H9 (cell line): ENCODE data around the gene OLFM1. TPM values are rescaled to one million over a fixed set of nuclear protein-coding genes. Genes with fewer than 3 reads are reported as not detected.

Experiments
- DNase-seq: peaks from one replicate; pipeline ENCODE4 v3.0.0-alpha.2; 2017
- H2AFZ ChIP-seq: one replicate; pipeline ENCODE4 v1.6.1; 2013; ENCODE audit warnings: mild to moderate bottlenecking, low read length, control low read depth, moderate library complexity
- H2AK5ac ChIP-seq: 2 replicates; pipeline ENCODE4 v1.6.1; 2013; ENCODE audit warnings: low read length, control low read depth, mixed read lengths; ENCODE audit not compliant: insufficient read length
- H2BK120ac ChIP-seq: one replicate; pipeline ENCODE4 v1.6.1; 2013; ENCODE audit warnings: low read depth, mild to moderate bottlenecking, low read length, control low read depth, inconsistent platforms; ENCODE audit not compliant: poor library complexity, severe bottlenecking
- H2BK12ac ChIP-seq: 2 replicates; pipeline ENCODE4 v1.6.1; 2013; ENCODE audit warnings: low read length, control low read depth, mixed read lengths, low read depth; ENCODE audit not compliant: insufficient read length
- H2BK15ac ChIP-seq: 2 replicates; pipeline ENCODE4 v1.6.1; 2013; ENCODE audit warnings: low read depth, low read length, control low read depth
- H2BK20ac ChIP-seq: one replicate; pipeline ENCODE4 v1.6.1; 2013; ENCODE audit warnings: low read depth, mild to moderate bottlenecking, low read length, control low read depth, inconsistent platforms; ENCODE audit not compliant: poor library complexity, severe bottlenecking
- H2BK5ac ChIP-seq: 2 replicates; pipeline ENCODE4 v1.6.1; 2013; ENCODE audit warnings: low read length, control low read depth, mixed read lengths; ENCODE audit not compliant: insufficient read length
- H3K14ac ChIP-seq: 2 replicates; pipeline ENCODE4 v1.6.1; 2013; ENCODE audit warnings: low read length, control low read depth; ENCODE audit not compliant: insufficient read depth
- H3K18ac ChIP-seq: 2 replicates; pipeline ENCODE4 v1.6.1; 2013; ENCODE audit warnings: low read depth, mild to moderate bottlenecking, mixed read lengths, low read length, control low read depth; ENCODE audit not compliant: insufficient read length
- H3K23ac ChIP-seq: 2 replicates; pipeline ENCODE4 v1.6.1; 2013; ENCODE audit warnings: low read length, control low read depth, mixed read lengths, low read depth; ENCODE audit not compliant: insufficient read length
- H3K23me2 ChIP-seq: 2 replicates; pipeline ENCODE4 v1.6.1; 2013; ENCODE audit warnings: low read depth, mild to moderate bottlenecking, mixed read lengths, low read length, control low read depth; ENCODE audit not compliant: insufficient read length, poor library complexity, severe bottlenecking
- H3K27ac ChIP-seq: 2 replicates; pipeline ENCODE4 v1.5.1; 2013; ENCODE audit warnings: low read length, control low read depth, mixed read lengths, low read depth; ENCODE audit not compliant: insufficient read length
- H3K27me3 ChIP-seq: 2 replicates; pipeline ENCODE4 v1.6.1; 2013; ENCODE audit warnings: low read length, control low read depth, inconsistent platforms; ENCODE audit not compliant: insufficient read depth
- H3K4ac ChIP-seq: 2 replicates; pipeline ENCODE4 v1.6.1; 2013; ENCODE audit warnings: low read depth, mild to moderate bottlenecking, control low read depth, inconsistent platforms, low read length, moderate library complexity
- H3K4me1 ChIP-seq: 2 replicates; pipeline ENCODE4 v1.6.1; 2013; ENCODE audit warnings: low read length, control low read depth, inconsistent platforms; ENCODE audit not compliant: insufficient read depth
- H3K4me2 ChIP-seq: 2 replicates; pipeline ENCODE4 v1.6.1; 2013; ENCODE audit warnings: low read length, control low read depth, mixed read lengths; ENCODE audit not compliant: insufficient read length, insufficient read depth
- H3K56ac ChIP-seq: 2 replicates; pipeline ENCODE4 v1.6.1; 2013; ENCODE audit warnings: low read depth, mild to moderate bottlenecking, mixed read lengths, low read length, control low read depth; ENCODE audit not compliant: insufficient read length
- H3K79me1 ChIP-seq: 2 replicates; pipeline ENCODE4 v1.6.1; 2013; ENCODE audit warnings: low read depth, mild to moderate bottlenecking, moderate library complexity, low read length, control low read depth, inconsistent platforms; ENCODE audit not compliant: insufficient read depth, poor library complexity, severe bottlenecking
- H3K79me2 ChIP-seq: 2 replicates; pipeline ENCODE4 v1.6.1; 2013; ENCODE audit warnings: low read length, control low read depth, inconsistent platforms; ENCODE audit not compliant: insufficient read depth
- H3K9ac ChIP-seq: 2 replicates; pipeline ENCODE4 v1.6.1; 2013; ENCODE audit warnings: low read length, control low read depth, mixed read lengths; ENCODE audit not compliant: insufficient read length; ENCODE audit errors: extremely low read depth
- H3K9me3 ChIP-seq: one replicate; pipeline ENCODE4 v1.6.1; 2013; ENCODE audit warnings: low read depth, low read length, inconsistent platforms; ENCODE audit not compliant: control insufficient read depth
- H3T11ph ChIP-seq: one replicate; pipeline ENCODE4 v1.6.1; 2013; ENCODE audit warnings: mild to moderate bottlenecking, low read length, control low read depth, inconsistent platforms
- H4K20me1 ChIP-seq: one replicate; pipeline ENCODE4 v1.6.1; 2013; ENCODE audit not compliant: control insufficient read depth, insufficient read length, insufficient read depth
- H4K5ac ChIP-seq: 2 replicates; pipeline ENCODE4 v1.6.1; 2013; ENCODE audit warnings: low read depth, mild to moderate bottlenecking, mixed read lengths, low read length, control low read depth; ENCODE audit not compliant: insufficient read length
- H4K8ac ChIP-seq: replicated peaks from 2 replicates; pipeline ENCODE4 v1.6.1; 2013; ENCODE audit warnings: low read length, control low read depth, mixed read lengths, low read depth; ENCODE audit not compliant: insufficient read length
- H4K91ac ChIP-seq: 2 replicates; pipeline ENCODE4 v1.6.1; 2013; ENCODE audit warnings: low read depth, mild to moderate bottlenecking, moderate library complexity, mixed read lengths, low read length, control low read depth; ENCODE audit not compliant: insufficient read length
- H3K27ac Mint-ChIP-seq, 3 experiments: 2 replicates in 2 of 3; 3 replicates in 1 of 3; pipeline ENCODE4 v1.8.0; 2020 to 2021; ENCODE audit warnings: mixed read lengths in 3 of 3, mild to moderate bottlenecking in 1 of 3, moderate library complexity in 1 of 3
- H3K27me3 Mint-ChIP-seq: 2 replicates; pipeline ENCODE4 v1.8.0; 2021; ENCODE audit warnings: low read depth, mild to moderate bottlenecking, moderate library complexity, mixed read lengths
- H3K36me3 Mint-ChIP-seq, 3 experiments: 2 replicates in 2 of 3; 3 replicates in 1 of 3; pipeline ENCODE4 v1.8.0; 2020 to 2021; ENCODE audit warnings: low read depth in 3 of 3, mixed read lengths in 3 of 3; ENCODE audit not compliant: insufficient read depth in 1 of 3
- H3K4me1 Mint-ChIP-seq, 2 experiments: 2 replicates each; pipeline ENCODE4 v1.8.0; 2020; ENCODE audit warnings: mixed read lengths in 2 of 2
- H3K4me3 Mint-ChIP-seq, 2 experiments: 2 replicates in 1 of 2; 3 replicates in 1 of 2; pipeline ENCODE4 v1.8.0; 2020 to 2021; ENCODE audit warnings: mild to moderate bottlenecking in 2 of 2, mixed read lengths in 2 of 2, moderate library complexity in 1 of 2
- H3K9me3 Mint-ChIP-seq, 2 experiments: 2 replicates in 1 of 2; 3 replicates in 1 of 2; pipeline ENCODE4 v1.8.0; 2020; ENCODE audit warnings: mild to moderate bottlenecking in 2 of 2, mixed read lengths in 2 of 2, moderate library complexity in 1 of 2
- WGBS: extraction: QIAGEN DNeasy Blood & Tissue Kit; methylation state at CpG from one replicate; pipeline ENCODE4 v1.1.7; 2013; ENCODE audit warnings: missing lambda C conversion rate, low lambda C conversion rate, mixed read lengths; ENCODE audit not compliant: insufficient read length; ENCODE audit errors: extremely low coverage; 5-methylcytosine and 5-hydroxymethylcytosine counted together
- total RNA-seq: library from RNA; stranded (reverse); gene quantifications from 2 replicates; pipeline ENCODE4 v1.2.1, GENCODE V29; 2021
- TF ChIP-seq, protein P1 (sequence below): fragments of 200-600 bp; sonication (generic); conservative IDR thresholded peaks from 3 replicates; pipeline ENCODE4 v1.8.0; 2021; ENCODE audit warnings: antibody characterized with exemption, mild to moderate bottlenecking

The OLFM1 gene
- total RNA-seq, 1 experiment from 2014 or later = 34.1 TPM

DNA sequence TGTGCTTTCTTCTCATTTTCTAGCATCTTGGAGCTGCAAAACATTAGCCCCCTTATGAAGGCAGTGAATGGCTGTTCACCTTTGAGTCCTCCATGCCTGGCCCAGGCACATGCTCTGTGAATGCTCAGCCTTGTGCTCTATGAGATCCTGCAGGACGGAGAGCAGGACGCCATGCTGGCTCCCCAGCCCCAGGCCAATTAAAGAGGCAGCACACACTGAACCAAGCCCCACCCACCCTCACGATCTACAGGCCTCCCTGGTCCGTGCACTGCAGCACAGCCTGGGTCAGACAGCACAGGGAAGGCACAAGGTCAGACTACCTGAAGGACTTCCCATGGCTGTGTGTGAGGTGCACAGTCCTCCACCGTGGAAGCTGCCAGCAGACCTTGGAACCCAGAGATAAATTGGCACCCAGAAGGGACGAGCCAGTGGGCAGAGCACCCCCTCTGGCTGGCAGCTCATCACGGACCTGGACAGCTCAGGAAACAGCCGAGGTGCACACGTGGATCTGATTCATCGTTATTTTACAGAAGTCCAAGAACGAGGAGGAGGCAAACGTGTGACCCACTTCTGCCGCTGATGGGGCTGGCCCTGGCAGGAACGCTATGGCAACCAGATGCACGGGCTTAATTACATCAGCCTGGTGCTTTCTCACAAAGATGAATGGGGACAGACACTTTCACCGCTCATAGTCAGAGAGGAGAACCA, 59.5 kb downstream of the OLFM1 start:
- Mint-ChIP-seq H3K4me1 (peaks cover 12 to 15% of the 10 kb centered on the region in 2 experiments), H3K27ac (no peak overlapping the region), H3K9me3 (peaks cover 13 to 15% of the 10 kb centered on the region in 2 experiments), H3K27me3 (peaks cover 23% of the 10 kb centered on the region), H3K4me3 (no peak overlapping the region), H3K36me3 (peaks cover 2 to 7% (median 6%) of the 10 kb centered on the region in 3 experiments; a peak in 6 of 7 replicates)
- Histone ChIP-seq H3K27me3 (no peaks in the 10 kb centered on the region), H2BK15ac (no peak overlapping the region), H3K23me2 (no peaks in the 10 kb centered on the region), H3K27ac (no peak overlapping the region), H4K8ac (no peak overlapping the region), H3K79me1 (no peaks in the 10 kb centered on the region), H2AFZ (no peak overlapping the region), H4K91ac (no peak overlapping the region), H3T11ph (no peak overlapping the region), H3K18ac (no peak overlapping the region), H2BK5ac (no peak overlapping the region), H2BK120ac (no peak overlapping the region), H3K56ac (no peak overlapping the region), H3K9ac (no peak overlapping the region), H2BK20ac (no peak overlapping the region), H2BK12ac (no peak overlapping the region), H3K4me2 (no peak overlapping the region), H3K23ac (no peak overlapping the region), H3K4me1 (no peaks in the 10 kb centered on the region), H3K14ac (peak overlapping the region; percentile 44; the same call in 1 of the 2 replicates), H3K9me3 (no peaks in the 10 kb centered on the region), H4K20me1 (no peaks in the 10 kb centered on the region), H4K5ac (no peak overlapping the region), H3K4ac (no peak overlapping the region), H3K79me2 (no peaks in the 10 kb centered on the region), H2AK5ac (no peak overlapping the region)
- TF ChIP-seq, protein P1, sequence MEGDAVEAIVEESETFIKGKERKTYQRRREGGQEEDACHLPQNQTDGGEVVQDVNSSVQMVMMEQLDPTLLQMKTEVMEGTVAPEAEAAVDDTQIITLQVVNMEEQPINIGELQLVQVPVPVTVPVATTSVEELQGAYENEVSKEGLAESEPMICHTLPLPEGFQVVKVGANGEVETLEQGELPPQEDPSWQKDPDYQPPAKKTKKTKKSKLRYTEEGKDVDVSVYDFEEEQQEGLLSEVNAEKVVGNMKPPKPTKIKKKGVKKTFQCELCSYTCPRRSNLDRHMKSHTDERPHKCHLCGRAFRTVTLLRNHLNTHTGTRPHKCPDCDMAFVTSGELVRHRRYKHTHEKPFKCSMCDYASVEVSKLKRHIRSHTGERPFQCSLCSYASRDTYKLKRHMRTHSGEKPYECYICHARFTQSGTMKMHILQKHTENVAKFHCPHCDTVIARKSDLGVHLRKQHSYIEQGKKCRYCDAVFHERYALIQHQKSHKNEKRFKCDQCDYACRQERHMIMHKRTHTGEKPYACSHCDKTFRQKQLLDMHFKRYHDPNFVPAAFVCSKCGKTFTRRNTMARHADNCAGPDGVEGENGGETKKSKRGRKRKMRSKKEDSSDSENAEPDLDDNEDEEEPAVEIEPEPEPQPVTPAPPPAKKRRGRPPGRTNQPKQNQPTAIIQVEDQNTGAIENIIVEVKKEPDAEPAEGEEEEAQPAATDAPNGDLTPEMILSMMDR = no peak
- no CpG with 5 or more reads among the region's 16 CpGs for WGBS
- no peak for DNase-seq
